ENCODE results near the gene BROX.
"Not testable (repeated sequence)": the region's sequence is repeated elsewhere in the genome, so short reads cannot be mapped to it uniquely, and the experiment has no call there.

BROX gene

GRCh38 chr1:222757646-222758268, 45.4 kb downstream of the BROX start:
- no peak for TF ChIP-seq CTCF (conservative IDR thresholded peaks at IDR 0.05; ENCODE audit: low read depth)

GRCh38 chr1:222759451-222760035, 47.2 kb downstream of the BROX start:
- no peak for DNase-seq (ENCODE audit: low spot score)
- H3K27ac ChIP-seq = no peak overlapping the region
- ChIA-PET POLR2A (ENCODE audit: low non-redundant PET) (no interaction called here), CTCF (no interaction called here)
- no peak for TF ChIP-seq CTCF (conservative IDR thresholded peaks at IDR 0.05; ENCODE audit: low read depth)

More at GRCh38 chr1:222757646-222758268, 45.4 kb downstream of the BROX start:
- no peak overlapping the region for H3K27ac ChIP-seq
- ChIA-PET CTCF (interaction anchor here (0.6 to 0.7 kb wide), 2 partner anchors 146 to 278 kb away, joined by 4 to 5 read pairs; no protein-coding TSS in a partner anchor), POLR2A (ENCODE audit: low non-redundant PET) (no interaction called here)
- DNase-seq (ENCODE audit: low spot score) = no peak

- CTCF ChIA-PET = no interaction called here
- TF ChIP-seq CTCF (conservative IDR thresholded peaks at IDR 0.05; ENCODE audit: low read depth) = no peak
- POLR2A ChIA-PET (ENCODE audit: low non-redundant PET) = no interaction called here
- no peak for DNase-seq (ENCODE audit: low spot score)
- no peak overlapping the region for H3K27ac ChIP-seq
Observed at GRCh38 chr1:222761083-222761482, 48.7 kb downstream of the BROX start.

GRCh38 chr1:222762178-222762577, 49.8 kb downstream of the BROX start:
- POLR2A ChIA-PET (ENCODE audit: low non-redundant PET); CTCF ChIA-PET: not testable (repeated sequence)

GRCh38 chr1:222767152-222767571, 54.8 kb downstream of the BROX start:
- POLR2A ChIA-PET (ENCODE audit: low non-redundant PET) = no interaction called here
- CTCF ChIA-PET = no interaction called here
- H3K27ac ChIP-seq = no peak overlapping the region
- DNase-seq (ENCODE audit: low spot score) = no peak
- TF ChIP-seq CTCF (conservative IDR thresholded peaks at IDR 0.05; ENCODE audit: low read depth) = no peak

More at GRCh38 chr1:222762178-222762577, 49.8 kb downstream of the BROX start:
- H3K27ac ChIP-seq; DNase-seq (ENCODE audit: low spot score): not testable (repeated sequence)

GRCh38 chr1:222768592-222768991, 56.2 kb downstream of the BROX start:
- H3K27ac ChIP-seq = no peak overlapping the region
- ChIA-PET POLR2A (ENCODE audit: low non-redundant PET) (no interaction called here), CTCF (interaction anchor here (0.6 to 0.7 kb wide), 2 partner anchors 180 to 891 kb away, joined by 3 to 4 read pairs; no protein-coding TSS in a partner anchor)
- DNase-seq (ENCODE audit: low spot score) = no peak
- no peak for TF ChIP-seq CTCF (conservative IDR thresholded peaks at IDR 0.05; ENCODE audit: low read depth)

GRCh38 chr1:222769181-222769580, 56.8 kb downstream of the BROX start:
- DNase-seq (ENCODE audit: low spot score) = no peak
- ChIA-PET CTCF (interaction anchor here (0.6 kb wide), 1 partner anchor 179 kb away, joined by 4 read pairs; no protein-coding TSS in a partner anchor), POLR2A (ENCODE audit: low non-redundant PET) (no interaction called here)
- no peak overlapping the region for H3K27ac ChIP-seq
- no peak for TF ChIP-seq CTCF (conservative IDR thresholded peaks at IDR 0.05; ENCODE audit: low read depth)

Measured in RWPE1 (cell line).